CD4-positive, alpha-beta T cell (primary cell): ENCODE measurements around the gene TBC1D16. TPM values are rescaled to one million over a fixed set of nuclear protein-coding genes. Genes with fewer than 3 reads are reported as not detected.

Source experiments
- ATAC-seq: fragments of 200-7000 bp; cut with Tn5 transposase; one replicate; pipeline ENCODE4 v1.10.0; 2022; ENCODE audit warnings: mild to moderate bottlenecking; ENCODE audit not compliant: poor library complexity
- CTCF ChIA-PET: fragments of 350-600 bp; sonication (Branson Sonifier 250); formaldehyde crosslinking; loops from one replicate; lab custom pipeline; 2021; ENCODE audit warnings: antibody characterized with exemption, inconsistent platforms; lab: Charles Lee
- POLR2A ChIA-PET: fragments of 350-600 bp; sonication (Branson Sonifier 250); formaldehyde crosslinking; loops from one replicate; lab custom pipeline; 2021; ENCODE audit warnings: antibody characterized with exemption, inconsistent platforms; lab: Charles Lee
- DNase-seq, 14 experiments: peaks; one replicate each; pipeline ENCODE4 v3.0.0-alpha.2; 2013 to 2020; ENCODE audit warnings: mixed read lengths in 2 of 14
- H3K27ac ChIP-seq, 2 donors: one replicate each; pipeline versions ENCODE4 v1.5.1 to v1.7.0; 2013; ENCODE audit warnings: low read length in 2 of 2, low read depth in 1 of 2, mild to moderate bottlenecking in 1 of 2
- H3K27me3 ChIP-seq, 2 experiments: 1 replicate in 1 of 2; 2 replicates in 1 of 2; pipeline versions ENCODE4 v1.6.1 to v1.7.0; 2013; ENCODE audit warnings: low read length in 2 of 2, control low read depth in 1 of 2, mild to moderate bottlenecking in 1 of 2, moderate library complexity in 1 of 2; ENCODE audit not compliant: insufficient read depth in 2 of 2, control insufficient read depth in 1 of 2
- H3K36me3 ChIP-seq: one replicate; pipeline ENCODE4 v1.6.1; 2013; ENCODE audit warnings: low read length, control low read depth; ENCODE audit not compliant: insufficient read depth
- H3K4me1 ChIP-seq: one replicate; pipeline ENCODE4 v1.6.1; 2013; ENCODE audit warnings: low read length, control low read depth; ENCODE audit not compliant: insufficient read depth
- H3K4me3 ChIP-seq: one replicate; pipeline ENCODE4 v1.5.1; 2013; ENCODE audit warnings: mild to moderate bottlenecking, low read length, moderate library complexity
- H3K9me3 ChIP-seq, 2 experiments: 1 replicate in 1 of 2; 2 replicates in 1 of 2; pipeline versions ENCODE4 v1.6.1 to v1.7.0; 2013; ENCODE audit warnings: low read length in 2 of 2, mild to moderate bottlenecking in 2 of 2, control low read depth in 1 of 2, moderate library complexity in 1 of 2; ENCODE audit not compliant: control insufficient read depth in 1 of 2, insufficient read depth in 1 of 2
- H3K27ac Mint-ChIP-seq: one replicate; pipeline ENCODE4 v1.8.0; 2020; ENCODE audit warnings: mixed read lengths
- H3K27me3 Mint-ChIP-seq: one replicate; pipeline ENCODE4 v1.8.0; 2021; ENCODE audit warnings: mixed read lengths
- H3K36me3 Mint-ChIP-seq: one replicate; pipeline ENCODE4 v1.8.0; 2021; ENCODE audit warnings: low read depth, mixed read lengths
- H3K4me1 Mint-ChIP-seq: one replicate; pipeline ENCODE4 v1.8.0; 2021; ENCODE audit warnings: low read depth, mixed read lengths
- H3K4me3 Mint-ChIP-seq: one replicate; pipeline ENCODE4 v1.8.0; 2020; ENCODE audit warnings: mild to moderate bottlenecking, mixed read lengths
- H3K9me3 Mint-ChIP-seq: one replicate; pipeline ENCODE4 v1.8.0; 2020; ENCODE audit warnings: mixed read lengths
- CTCF ChIP-seq: fragments of 200-600 bp; IDR thresholded peaks from one replicate; pipeline ENCODE4 v1.8.0; 2022; ENCODE audit warnings: antibody characterized with exemption, mild to moderate bottlenecking
- intact Hi-C, 2 experiments: fragments of 100-400 bp; cut with DNase I in 1 of 2; cut with micrococcal nuclease in 1 of 2; formaldehyde crosslinking; loops; one replicate each; pipeline versions ENCODE4 v1.15.1 to v1.9.0; 2023 to 2025; cut with DNase I, micrococcal nuclease
- total RNA-seq, 174 experiments: library from RNA in 2 of 174; stranded (reverse) in 2 of 174; gene quantifications; one replicate each; pipeline ENCODE4 v1.2.3 and lab custom pipeline; 2021 to 2026

TBC1D16 gene
- total RNA-seq, 2 experiments from 2014 or later: 1.9 to 2.5 TPM

GRCh38 chr17:80064696-80065095 is 29.0 kb upstream of the TBC1D16 start:
- POLR2A ChIA-PET: no interaction called here
- no peaks in the 10 kb centered on the region for H3K36me3 ChIP-seq
- H3K9me3 Mint-ChIP-seq: no peaks in the 10 kb centered on the region
- no peaks in the 10 kb centered on the region for H3K27me3 ChIP-seq
- DNase-seq (no peak), ATAC-seq (no peak)
- no peak overlapping the region for H3K4me3 Mint-ChIP-seq
- no peak overlapping the region for H3K27ac ChIP-seq
- TF ChIP-seq CTCF: no peak
- peaks cover 4% of the 10 kb centered on the region for H3K27me3 Mint-ChIP-seq
- no peak overlapping the region for H3K27ac Mint-ChIP-seq
- H3K4me1 ChIP-seq: no peaks in the 10 kb centered on the region
- no peaks in the 10 kb centered on the region for H3K36me3 Mint-ChIP-seq
- no peak overlapping the region for H3K4me3 ChIP-seq
- CTCF ChIA-PET: no interaction called here
- peaks cover 3% of the 10 kb centered on the region for H3K4me1 Mint-ChIP-seq
- H3K9me3 ChIP-seq: peaks cover 0 to 3% of the 10 kb centered on the region in 2 experiments
- intact Hi-C loops: no loop called here

- no peaks in the 10 kb centered on the region for H3K36me3 ChIP-seq
- Mint-ChIP-seq H3K9me3 (no peaks in the 10 kb centered on the region), H3K4me3 (no peak overlapping the region), H3K36me3 (no peaks in the 10 kb centered on the region), H3K4me1 (peaks cover under 1% of the 10 kb centered on the region), H3K27ac (no peak overlapping the region), H3K27me3 (peaks cover 4% of the 10 kb centered on the region)
- ATAC-seq (no peak), DNase-seq (peak in 2 of 14 experiments; percentile 28 to 39)
- H3K27me3 ChIP-seq: no peaks in the 10 kb centered on the region
- no peak overlapping the region for H3K27ac ChIP-seq
- TF ChIP-seq CTCF: no peak
- H3K4me1 ChIP-seq: no peaks in the 10 kb centered on the region
- no peak overlapping the region for H3K4me3 ChIP-seq
- peaks cover 0 to 3% of the 10 kb centered on the region in 2 experiments for H3K9me3 ChIP-seq
- CTCF ChIA-PET: no interaction called here
- POLR2A ChIA-PET: no interaction called here
- intact Hi-C loops: no loop called here
Observed at GRCh38 chr17:80063830-80064585, 28.3 kb upstream of the TBC1D16 start.

- Mint-ChIP-seq H3K27ac (no peak overlapping the region), H3K4me1 (no peaks in the 10 kb centered on the region), H3K4me3 (no peak overlapping the region), H3K36me3 (no peaks in the 10 kb centered on the region), H3K27me3 (no peaks in the 10 kb centered on the region), H3K9me3 (no peaks in the 10 kb centered on the region)
- DNase-seq (no peak), ATAC-seq (no peak)
- TF ChIP-seq CTCF: no peak
- intact Hi-C loops: no loop called here
- peaks cover 0 to 6% of the 10 kb centered on the region in 2 experiments for H3K9me3 ChIP-seq
- H3K4me1 ChIP-seq: no peaks in the 10 kb centered on the region
- CTCF ChIA-PET: no interaction called here
- no peak overlapping the region for H3K27ac ChIP-seq
- no peaks in the 10 kb centered on the region for H3K27me3 ChIP-seq
- no peak overlapping the region for H3K4me3 ChIP-seq
- POLR2A ChIA-PET: no interaction called here
- H3K36me3 ChIP-seq: no peaks in the 10 kb centered on the region
Observed at GRCh38 chr17:80061421-80061820, 25.7 kb upstream of the TBC1D16 start.
